Fibroblast of lung (primary cell): Measurements from ENCODE around the gene DPP10.

ENCODE experiments used
- CTCF ChIP-seq, 2 donors: IDR thresholded peaks in 1 of 2; conservative IDR thresholded peaks in 1 of 2; 1 replicate in 1 of 2; 2 replicates in 1 of 2; pipeline ENCODE4 v1.5.1; 2011 to 2012; ENCODE audit warnings: low read length in 2 of 2, control low read depth in 1 of 2, inconsistent platforms in 1 of 2, low read depth in 1 of 2, mild to moderate bottlenecking in 1 of 2
- EZH2 ChIP-seq: IDR thresholded peaks from 2 replicates; pipeline ENCODE4 v1.5.1; 2012; ENCODE audit warnings: low read length, control low read depth, mild to moderate bottlenecking; ENCODE audit errors: missing control alignments

GRCh38 chr2:115118306-115118705 lies 675.9 kb downstream of the DPP10 start:
- TF ChIP-seq CTCF (conservative IDR thresholded peaks at IDR 0.05 in 1 of 2, IDR thresholded peaks at IDR 0.05 in 1 of 2; ENCODE audit: low read depth in 1 of 2, low read length in 2 of 2): no peak
- TF ChIP-seq EZH2: no peak
